ENCODE measurements around the gene ATP6V1D.

GRCh38 chr14:67392123-67392522 lies 32.5 kb upstream of the ATP6V1D start:
- TF ChIP-seq ZNF274 (IDR thresholded peaks at IDR 0.05; ENCODE audit: low read depth, low read length) (no peak), YY1 (IDR thresholded peaks at IDR 0.05; ENCODE audit: insufficient read depth, insufficient read length) (no peak), SUZ12 (IDR thresholded peaks at IDR 0.05; ENCODE audit: extremely low read depth, insufficient read depth, insufficient read length) (no peak)

All from NT2/D1 (cell line).